ENCODE measurements around the gene LDLRAP1. TPM values are rescaled to one million over a fixed set of nuclear protein-coding genes. Genes with fewer than 3 reads are reported as not detected.
A peak's percentile ranks its signal among the peaks of the same experiment; 100 is the strongest.

Gene LDLRAP1
- total and polyA plus RNA-seq, 7 experiments from 2014 or later = 28.1 to 853 (median 301) TPM

DNA sequence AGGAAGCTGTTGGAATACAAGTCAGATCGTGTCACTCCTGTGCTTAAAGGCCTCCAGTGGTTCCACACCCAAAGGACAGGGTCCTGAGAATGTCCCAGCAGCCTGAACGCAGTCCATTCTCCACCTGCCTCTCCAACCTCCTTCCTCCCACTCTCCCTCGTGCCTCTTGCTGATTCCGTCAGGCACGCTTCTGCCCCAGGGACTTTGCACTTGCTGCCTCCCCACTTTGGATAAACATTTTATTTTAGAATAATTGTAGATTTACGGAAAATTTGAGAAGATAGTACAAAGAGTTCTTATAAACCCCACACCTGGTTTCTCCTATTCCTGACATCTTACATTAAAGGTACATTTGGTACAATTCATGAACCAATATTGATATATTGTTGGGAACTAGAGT is 28.4 kb upstream of the LDLRAP1 start:
- ATAC-seq = no peak
- Mint-ChIP-seq H3K36me3 (no peaks in the 10 kb centered on the region), H3K4me1 (peaks cover 0 to 4% (median under 1%) of the 10 kb centered on the region in 7 donors), H3K27ac (peak overlapping the region in 1 of 9 donors; percentile 41), H3K9me3 (peaks cover 0 to 13% (median 0%) of the 10 kb centered on the region in 11 donors), H3K27me3 (peaks cover 0 to 5% (median 0%) of the 10 kb centered on the region in 5 donors), H3K4me3 (no peak overlapping the region)
- no peaks in the 10 kb centered on the region for H3K9me3 ChIP-seq (ENCODE audit: control insufficient read depth in 2 of 3, low read length in 3 of 3)
- no peak overlapping the region for H3K27ac ChIP-seq (ENCODE audit: low read depth, low read length)
- H3K27me3 ChIP-seq (ENCODE audit: control insufficient read depth in 2 of 2, insufficient read depth in 2 of 2, low read length in 2 of 2) = no peaks in the 10 kb centered on the region
- H3K4me3 ChIP-seq (ENCODE audit: low read length) = no peak overlapping the region
- intact Hi-C loops (cut with micrococcal nuclease) = no loop called here
- ChIA-PET CTCF (interaction anchor here (12.1 kb wide), 1 partner anchor 11 kb away, joined by 227 read pairs; no protein-coding TSS in a partner anchor), POLR2A (interaction anchor here (0.7 to 11.4 kb wide), 3 partner anchors 10 to 183 kb away, joined by 4 to 85 read pairs (median 5); no protein-coding TSS in a partner anchor)
- H3K4me1 ChIP-seq (ENCODE audit: control insufficient read depth in 2 of 2, insufficient read depth in 2 of 2, low read length in 2 of 2) = no peaks in the 10 kb centered on the region
- DNase-seq = no peak
- H3K36me3 ChIP-seq (ENCODE audit: control insufficient read depth in 2 of 3, insufficient read depth in 3 of 3, low read length in 3 of 3) = no peaks in the 10 kb centered on the region

DNA sequence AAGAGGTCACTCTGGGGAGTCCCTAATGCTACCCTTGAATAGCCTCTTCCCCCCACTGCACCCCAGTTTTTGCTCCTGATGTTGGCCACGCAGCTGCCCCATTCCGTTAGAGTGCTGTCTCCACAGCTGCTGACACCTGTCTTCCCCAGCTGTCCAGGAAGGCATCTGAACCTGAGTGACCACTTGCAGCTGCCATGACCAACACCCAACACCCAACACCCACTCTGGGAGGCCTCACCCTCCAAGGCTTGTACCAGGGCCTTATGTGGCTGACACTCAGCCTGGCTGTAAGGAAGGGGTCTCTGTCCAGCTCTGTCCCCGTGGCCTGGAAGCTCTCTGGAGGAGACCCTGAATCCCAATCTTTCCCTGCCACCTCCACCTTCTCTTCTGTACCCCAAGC is 26.7 kb upstream of the LDLRAP1 start:
- no peak overlapping the region for H3K27ac ChIP-seq (ENCODE audit: low read depth, low read length)
- intact Hi-C loops (cut with micrococcal nuclease) = no loop called here
- peaks cover 0 to 5% of the 10 kb centered on the region in 2 donors for H3K4me1 ChIP-seq (ENCODE audit: control insufficient read depth in 2 of 2, insufficient read depth in 2 of 2, low read length in 2 of 2)
- Mint-ChIP-seq H3K9me3 (peaks cover 0 to 13% (median 0%) of the 10 kb centered on the region in 11 donors), H3K36me3 (no peaks in the 10 kb centered on the region), H3K4me1 (peaks cover 3 to 13% (median 9%) of the 10 kb centered on the region in 7 donors), H3K4me3 (no peak overlapping the region), H3K27ac (peak overlapping the region in 1 of 9 donors; percentile 43), H3K27me3 (peaks cover 0 to 5% (median 0%) of the 10 kb centered on the region in 5 donors)
- no peak overlapping the region for H3K4me3 ChIP-seq (ENCODE audit: low read length)
- DNase-seq (no peak), ATAC-seq (no peak)
- ChIA-PET CTCF (interaction anchor here (0.5 to 12.1 kb wide), 4 partner anchors 13 to 1424 kb away, joined by 3 to 227 read pairs (median 3); no protein-coding TSS in a partner anchor), POLR2A (interaction anchor here (0.7 to 11.4 kb wide), 3 partner anchors 9 to 11 kb away, joined by 3 to 85 read pairs (median 5); no protein-coding TSS in a partner anchor)
- H3K36me3 ChIP-seq (ENCODE audit: control insufficient read depth in 2 of 3, insufficient read depth in 3 of 3, low read length in 3 of 3) = no peaks in the 10 kb centered on the region
- H3K27me3 ChIP-seq (ENCODE audit: control insufficient read depth in 2 of 2, insufficient read depth in 2 of 2, low read length in 2 of 2) = no peaks in the 10 kb centered on the region
- H3K9me3 ChIP-seq (ENCODE audit: control insufficient read depth in 2 of 3, low read length in 3 of 3) = no peaks in the 10 kb centered on the region

DNA sequence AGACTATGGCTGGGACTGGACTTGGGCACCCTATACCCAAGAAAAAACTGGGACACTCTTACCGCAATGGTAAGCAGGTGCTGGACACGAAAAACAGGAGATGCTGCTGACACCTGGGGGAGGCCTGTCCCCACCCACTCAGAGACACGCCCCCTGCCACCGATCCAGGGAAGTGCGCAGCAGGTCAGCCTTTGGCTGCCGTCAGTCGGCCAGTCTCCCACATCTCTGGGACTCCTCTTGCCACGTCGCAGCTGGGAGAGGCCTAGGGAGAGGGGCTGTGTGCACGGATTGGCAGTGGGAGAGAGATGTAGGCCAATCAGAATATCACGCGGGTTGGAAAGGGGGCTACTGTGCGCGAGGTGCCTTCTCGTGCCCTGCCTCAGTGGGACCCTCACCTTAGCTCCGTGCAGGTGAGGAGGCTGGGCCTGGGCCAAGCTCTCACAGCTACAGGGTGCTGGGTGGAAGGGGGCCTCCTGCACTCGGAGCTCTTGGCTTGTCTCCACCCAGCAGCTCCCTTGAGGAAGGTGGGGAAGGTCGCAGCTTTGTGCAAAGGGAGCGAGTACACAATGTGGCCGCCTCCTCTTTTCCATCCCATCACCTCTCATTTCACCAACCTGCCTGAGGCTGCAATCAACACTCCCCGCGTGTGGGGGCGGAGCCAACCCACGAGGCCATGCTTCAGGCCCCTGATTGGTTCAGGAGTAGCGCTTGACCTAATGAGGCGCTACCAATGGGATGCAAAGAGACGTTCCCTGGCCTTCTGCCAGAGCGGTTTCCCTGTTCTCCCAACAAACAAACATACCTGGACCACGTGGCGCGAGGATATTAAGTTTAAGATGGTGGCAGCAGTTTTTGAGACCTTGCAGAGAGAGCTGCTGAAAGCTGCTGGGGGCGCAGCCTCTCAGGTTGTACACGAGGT is 25.7 kb upstream of the LDLRAP1 start:
- Mint-ChIP-seq H3K27me3 (peaks cover 0 to 5% (median 0%) of the 10 kb centered on the region in 5 donors), H3K9me3 (peaks cover 0 to 12% (median 0%) of the 10 kb centered on the region in 11 donors), H3K36me3 (no peaks in the 10 kb centered on the region), H3K4me3 (no peak overlapping the region), H3K4me1 (peaks cover 3 to 14% (median 9%) of the 10 kb centered on the region in 7 donors), H3K27ac (peak overlapping the region in 2 of 9 donors; percentile 17 to 37)
- Histone ChIP-seq H3K4me1 (ENCODE audit: control insufficient read depth in 2 of 2, insufficient read depth in 2 of 2, low read length in 2 of 2) (peaks cover 0 to 5% of the 10 kb centered on the region in 2 donors), H3K36me3 (ENCODE audit: control insufficient read depth in 2 of 3, insufficient read depth in 3 of 3, low read length in 3 of 3) (no peaks in the 10 kb centered on the region), H3K4me3 (ENCODE audit: low read length) (no peak overlapping the region), H3K27me3 (ENCODE audit: control insufficient read depth in 2 of 2, insufficient read depth in 2 of 2, low read length in 2 of 2) (no peaks in the 10 kb centered on the region), H3K9me3 (ENCODE audit: control insufficient read depth in 2 of 3, low read length in 3 of 3) (no peaks in the 10 kb centered on the region), H3K27ac (ENCODE audit: low read depth, low read length) (no peak overlapping the region)
- DNase-seq (no peak), ATAC-seq (no peak)
- CTCF ChIA-PET = interaction anchor here (1.2 to 12.1 kb wide), 2 partner anchors 14 to 285 kb away, joined by 3 to 227 read pairs; no protein-coding TSS in a partner anchor
- POLR2A ChIA-PET = interaction anchor here (11.4 kb wide), 1 partner anchor 12 kb away, joined by 85 read pairs; no protein-coding TSS in a partner anchor
- intact Hi-C loops (cut with micrococcal nuclease) = no loop called here

DNA sequence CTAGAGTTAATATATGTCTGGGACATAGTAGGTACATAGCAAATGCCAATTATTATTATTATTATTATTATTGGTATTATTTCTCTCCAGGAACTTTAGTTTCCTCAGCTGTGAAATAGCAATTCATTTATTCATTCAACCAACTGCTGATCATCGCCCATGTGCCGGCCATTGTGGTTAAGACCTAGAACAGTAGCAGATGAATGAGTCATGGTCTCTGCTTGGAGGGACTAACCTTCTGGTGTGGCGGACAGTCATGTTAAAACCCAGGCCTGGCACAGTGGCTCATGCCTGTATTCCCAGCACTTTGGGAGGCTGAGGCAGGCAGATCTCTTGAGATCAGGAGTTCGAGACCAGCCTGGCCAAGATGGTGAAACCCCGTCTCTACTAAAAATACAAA is 23.8 kb upstream of the LDLRAP1 start:
- Histone ChIP-seq H3K36me3 (ENCODE audit: control insufficient read depth in 2 of 3, insufficient read depth in 3 of 3, low read length in 3 of 3) (no peaks in the 10 kb centered on the region), H3K27ac (ENCODE audit: low read depth, low read length) (no peak overlapping the region), H3K4me3 (ENCODE audit: low read length) (no peak overlapping the region), H3K9me3 (ENCODE audit: control insufficient read depth in 2 of 3, low read length in 3 of 3) (no peaks in the 10 kb centered on the region), H3K4me1 (ENCODE audit: control insufficient read depth in 2 of 2, insufficient read depth in 2 of 2, low read length in 2 of 2) (peaks cover 0 to 5% of the 10 kb centered on the region in 2 donors), H3K27me3 (ENCODE audit: control insufficient read depth in 2 of 2, insufficient read depth in 2 of 2, low read length in 2 of 2) (no peaks in the 10 kb centered on the region)
- H3K27me3 Mint-ChIP-seq = peaks cover 0 to 4% (median 0%) of the 10 kb centered on the region in 5 donors
- peak overlapping the region in 3 of 9 donors; percentile 51 to 94 (median 62) for H3K27ac Mint-ChIP-seq
- ATAC-seq = no peak
- no peak for DNase-seq
- ChIA-PET POLR2A (interaction anchor here (0.5 to 11.4 kb wide), 7 partner anchors 14 to 300 kb away, joined by 3 to 85 read pairs (median 4); partner anchors contain the start of genes LDLRAP1 and MTFR1L), CTCF (interaction anchor here (0.7 to 12.1 kb wide), 10 partner anchors 16 to 290 kb away, joined by 3 to 227 read pairs (median 5); partner anchors contain the start of gene LDLRAP1)
- intact Hi-C loops (cut with micrococcal nuclease) = loop anchor here (1.0 to 2.0 kb wide), 5 partner anchors 15 to 292 kb away; partner anchors contain the start of gene LDLRAP1 (in 1 of the 2)
- no peak overlapping the region for H3K4me3 Mint-ChIP-seq
- H3K9me3 Mint-ChIP-seq = peaks cover 0 to 3% (median 0%) of the 10 kb centered on the region in 11 donors
- peaks cover 3 to 14% (median 9%) of the 10 kb centered on the region in 7 donors for H3K4me1 Mint-ChIP-seq
- H3K36me3 Mint-ChIP-seq = no peaks in the 10 kb centered on the region

DNA sequence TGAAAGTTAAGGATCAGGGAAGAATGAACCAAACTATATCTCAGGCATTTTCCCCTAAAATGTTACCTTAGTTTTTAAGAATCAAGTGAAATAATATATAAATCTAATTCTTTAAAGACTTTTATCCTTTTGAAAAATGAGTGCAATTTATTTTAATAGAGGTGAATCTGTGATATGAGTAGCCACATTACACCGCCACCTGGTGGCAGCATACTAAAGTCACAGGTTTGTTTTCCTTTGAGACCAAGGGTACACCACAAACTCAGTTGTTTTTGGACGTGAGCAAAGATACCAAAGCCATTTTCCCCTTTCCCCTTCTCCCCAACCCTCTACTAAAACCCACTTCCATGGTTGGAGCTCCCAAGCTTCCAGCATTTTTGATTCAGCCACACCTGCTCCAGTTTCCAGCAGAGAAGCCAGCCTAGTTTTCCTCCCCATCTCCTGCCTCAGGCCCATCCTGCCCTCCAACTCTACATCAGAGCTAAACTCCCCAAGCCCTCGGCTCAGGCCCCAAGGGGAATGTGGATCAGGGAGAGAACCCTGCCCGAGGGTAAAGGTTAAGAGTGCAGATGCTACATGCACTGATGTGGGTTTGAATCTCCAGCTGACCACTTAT is 22.9 kb upstream of the LDLRAP1 start:
- no peaks in the 10 kb centered on the region for H3K9me3 ChIP-seq (ENCODE audit: control insufficient read depth in 2 of 3, low read length in 3 of 3)
- H3K4me3 ChIP-seq (ENCODE audit: low read length) = no peak overlapping the region
- H3K27me3 Mint-ChIP-seq = peaks cover 0 to 4% (median 0%) of the 10 kb centered on the region in 5 donors
- POLR2A ChIA-PET = interaction anchor here (0.6 to 11.4 kb wide), 10 partner anchors 15 to 268 kb away, joined by 3 to 85 read pairs (median 4); partner anchors contain the start of gene LDLRAP1
- intact Hi-C loops (cut with micrococcal nuclease) = loop anchor here (1.0 to 2.0 kb wide), 5 partner anchors 16 to 291 kb away; partner anchors contain the start of gene LDLRAP1 (in 1 of the 2)
- H3K27ac ChIP-seq (ENCODE audit: low read depth, low read length) = no peak overlapping the region
- no peak overlapping the region for H3K4me3 Mint-ChIP-seq
- no peaks in the 10 kb centered on the region for H3K36me3 ChIP-seq (ENCODE audit: control insufficient read depth in 2 of 3, insufficient read depth in 3 of 3, low read length in 3 of 3)
- peaks cover 0 to 5% (median 0%) of the 10 kb centered on the region in 11 donors for H3K9me3 Mint-ChIP-seq
- H3K27ac Mint-ChIP-seq = peak overlapping the region in 7 of 9 donors; percentile 72 to 94 (median 85)
- DNase-seq = peak; percentile 40 to 75 (median 66)
- CTCF ChIA-PET = interaction anchor here (0.6 to 12.1 kb wide), 22 partner anchors 13 to 289 kb away, joined by 3 to 227 read pairs (median 5); partner anchors contain the start of gene LDLRAP1
- peaks cover 3 to 18% (median 11%) of the 10 kb centered on the region in 7 donors for H3K4me1 Mint-ChIP-seq
- peak; percentile 84 for ATAC-seq
- peaks cover 0 to 3% (median 0%) of the 10 kb centered on the region in 5 donors for H3K36me3 Mint-ChIP-seq
- H3K4me1 ChIP-seq (ENCODE audit: control insufficient read depth in 2 of 2, insufficient read depth in 2 of 2, low read length in 2 of 2) = peaks cover 0 to 5% of the 10 kb centered on the region in 2 donors
- H3K27me3 ChIP-seq (ENCODE audit: control insufficient read depth in 2 of 2, insufficient read depth in 2 of 2, low read length in 2 of 2) = no peaks in the 10 kb centered on the region

All from naive thymus-derived CD4-positive, alpha-beta T cell (primary cell).